GM12801 (cell line): ENCODE data around the gene LGALS8.

Experiments used
- CTCF ChIP-seq: IDR thresholded peaks from one replicate; pipeline ENCODE4 v1.5.1; 2011; ENCODE audit warnings: control low read depth; ENCODE audit not compliant: insufficient read length; ENCODE audit errors: extremely low read depth

The LGALS8 gene

GRCh38 chr1:236523704-236524141, at the start of gene LGALS8:
Gene LGALS8, plus strand, starts transcription at chr1:236523982. Its CDS starts 2,089 bp downstream, at chr1:236526071.
- TF ChIP-seq CTCF: no peak

GRCh38 chr1:236476019-236476418, 47.8 kb upstream of the LGALS8 start:
- no peak for TF ChIP-seq CTCF

- no peak for TF ChIP-seq CTCF
These were observed 42.9 kb upstream of the LGALS8 start for GRCh38 chr1:236480758-236481436.

GRCh38 chr1:236484310-236484971, 39.3 kb upstream of the LGALS8 start:
- TF ChIP-seq CTCF: no peak

GRCh38 chr1:236486356-236487002, 37.3 kb upstream of the LGALS8 start:
- TF ChIP-seq CTCF: no peak

- TF ChIP-seq CTCF: no peak
These were observed 33.9 kb upstream of the LGALS8 start for GRCh38 chr1:236489710-236490377.
